EL (cell line): Measurements from ENCODE around the gene DCDC2B.

Experiments used
- DNase-seq: peaks from one replicate; pipeline ENCODE4 v3.0.0-alpha.2; 2016

DCDC2B gene

GRCh38 chr1:32263744-32264143 lies 54.9 kb downstream of the DCDC2B start:
- DNase-seq = no peak
